PC-9 (cell line): Measurements from ENCODE around the gene RPL35. TPM values are rescaled to one million over a fixed set of nuclear protein-coding genes. Genes with fewer than 3 reads are reported as not detected.
A peak's percentile ranks its signal among the peaks of the same experiment; 100 is the strongest.

Experiments
- BruUV-seq: library from RNA; stranded (reverse); fragments of 400-500 nt; replicated peaks from 2 replicates; lab custom pipeline; 2021; lab: Mats Ljungman, UMichigan
- CTCF ChIA-PET: fragments of 300-600 bp; sonication (Branson Sonifier 250); formaldehyde crosslinking; loops from one replicate; lab custom pipeline; 2022; ENCODE audit warnings: antibody characterized with exemption; lab: Charles Lee
- POLR2A ChIA-PET: fragments of 300-600 bp; sonication (Branson Sonifier 250); formaldehyde crosslinking; loops from one replicate; lab custom pipeline; 2022; ENCODE audit warnings: antibody characterized with exemption; ENCODE audit not compliant: unreplicated experiment; lab: Charles Lee
- DNase-seq, 2 experiments: peaks; one replicate each; pipeline versions ENCODE4 v3.0.0 to v3.0.0-alpha.2; 2015 to 2022; ENCODE audit warnings: mixed read lengths in 1 of 2
- H2AFZ ChIP-seq: fragments of 200-600 bp; sonication (generic); 2 replicates; pipeline ENCODE4 v1.8.1; 2017; ENCODE audit warnings: antibody characterized with exemption
- H3F3A ChIP-seq: fragments of 200-600 bp; sonication (generic); 2 replicates; pipeline ENCODE4 v1.8.1; 2017; ENCODE audit warnings: antibody characterized with exemption, mild to moderate bottlenecking, low read depth; ENCODE audit not compliant: insufficient read depth
- H3K27ac ChIP-seq: fragments of 200-600 bp; sonication (generic); 2 replicates; pipeline ENCODE4 v1.6.1; 2016; ENCODE audit warnings: mixed run types
- H3K27me3 ChIP-seq: fragments of 200-600 bp; sonication (generic); 2 replicates; pipeline ENCODE4 v1.6.1; 2016; ENCODE audit warnings: low read depth, mixed run types; ENCODE audit not compliant: insufficient read depth
- H3K36me3 ChIP-seq: fragments of 200-600 bp; sonication (generic); 2 replicates; pipeline ENCODE4 v1.6.1; 2016; ENCODE audit warnings: low read depth, mixed run types
- H3K4me1 ChIP-seq: fragments of 200-600 bp; sonication (generic); replicated peaks from 2 replicates; pipeline ENCODE4 v1.6.1; 2016; ENCODE audit warnings: mixed run types; ENCODE audit not compliant: insufficient read depth
- H3K4me2 ChIP-seq: fragments of 200-600 bp; sonication (generic); 2 replicates; pipeline ENCODE4 v1.6.1; 2017; ENCODE audit warnings: mixed run types
- H3K4me3 ChIP-seq: fragments of 200-600 bp; sonication (generic); 2 replicates; pipeline ENCODE4 v1.6.1; 2016; ENCODE audit warnings: mixed run types
- H3K79me2 ChIP-seq: fragments of 200-600 bp; sonication (generic); 2 replicates; pipeline ENCODE4 v1.6.1; 2017; ENCODE audit warnings: low read depth, mixed run types
- H3K9me2 ChIP-seq: fragments of 200-600 bp; sonication (generic); 2 replicates; pipeline ENCODE4 v1.8.1; 2017; ENCODE audit warnings: mild to moderate bottlenecking; ENCODE audit not compliant: insufficient read depth
- H3K9me3 ChIP-seq: fragments of 200-600 bp; sonication (generic); 2 replicates; pipeline ENCODE4 v1.8.1; 2016; ENCODE audit warnings: low read depth; ENCODE audit not compliant: insufficient read depth
- H4K20me1 ChIP-seq: fragments of 200-600 bp; sonication (generic); 2 replicates; pipeline ENCODE4 v1.8.1; 2017; ENCODE audit not compliant: insufficient read depth
- CTCF ChIP-seq: fragments of 200-600 bp; sonication (generic); conservative IDR thresholded peaks from 2 replicates; pipeline ENCODE4 v1.6.1; 2017; ENCODE audit warnings: mixed run types, antibody characterized with exemption, mild to moderate bottlenecking, moderate library complexity
- EZH2 ChIP-seq: fragments of 200-600 bp; sonication (generic); IDR thresholded peaks from 2 replicates; pipeline ENCODE4 v1.8.0; 2017; ENCODE audit warnings: antibody characterized with exemption, low read depth
- intact Hi-C: fragments of 100-400 bp; cut with micrococcal nuclease; formaldehyde crosslinking; loops from one replicate; pipeline ENCODE4 v1.10.0; 2022; ENCODE audit not compliant: unreplicated experiment
- total RNA-seq: library from RNA; stranded (reverse); gene quantifications from 2 replicates; pipeline ENCODE4 v1.2.3, GENCODE V29; 2021

RPL35 gene
- total RNA-seq, 1 experiment from 2014 or later = 2,125 TPM

GRCh38 chr9:124875501-124875900, 13.7 kb upstream of the RPL35 start:
- intact Hi-C loops = no loop called here
- H3K27me3 ChIP-seq = no peaks in the 10 kb centered on the region
- H3K9me2 ChIP-seq = no peaks in the 10 kb centered on the region
- no peaks in the 10 kb centered on the region for H3K9me3 ChIP-seq
- H3K79me2 ChIP-seq = peaks cover 46% of the 10 kb centered on the region
- CTCF ChIA-PET = no interaction called here
- H3K4me2 ChIP-seq = no peak overlapping the region
- 0 out of 2 replicates have a peak, but pooled peaks cover 12% of the 10 kb centered on the region for H3K4me1 ChIP-seq
- no peak for TF ChIP-seq CTCF
- no peak for TF ChIP-seq EZH2
- no peak overlapping the region for H2AFZ ChIP-seq
- peaks cover 33% of the 10 kb centered on the region for H3F3A ChIP-seq
- peaks cover 29% of the 10 kb centered on the region for H4K20me1 ChIP-seq
- POLR2A ChIA-PET = no interaction called here
- H3K36me3 ChIP-seq = 0 out of 2 replicates have a peak, but pooled peaks cover 10% of the 10 kb centered on the region
- H3K27ac ChIP-seq = no peak overlapping the region
- no peak for DNase-seq
- BruUV-seq = no TSS peak
- no peak overlapping the region for H3K4me3 ChIP-seq

- Histone ChIP-seq H3K4me3 (no peak overlapping the region), H4K20me1 (peaks cover 31% of the 10 kb centered on the region)
- no peak for TF ChIP-seq EZH2
- TF ChIP-seq CTCF = no peak
These were observed 11.9 kb upstream of the RPL35 start for GRCh38 chr9:124873664-124874063.

GRCh38 chr9:124871156-124871561, 9.4 kb upstream of the RPL35 start:
- Histone ChIP-seq H3K27ac (no peak overlapping the region), H3K27me3 (no peaks in the 10 kb centered on the region), H4K20me1 (peaks cover 23% of the 10 kb centered on the region), H3K9me2 (no peaks in the 10 kb centered on the region), H3K9me3 (no peaks in the 10 kb centered on the region), H3F3A (peaks cover 24% of the 10 kb centered on the region), H3K4me3 (peak overlapping the region; percentile 100; the same call in 1 of the 2 replicates), H2AFZ (no peak overlapping the region), H3K4me1 (peaks cover 24% of the 10 kb centered on the region; the same call in 1 of the 2 replicates), H3K36me3 (0 out of 2 replicates have a peak, but pooled peaks cover 10% of the 10 kb centered on the region), H3K79me2 (peaks cover 84% of the 10 kb centered on the region), H3K4me2 (peak overlapping the region; percentile 95)
- ChIA-PET CTCF (no interaction called here), POLR2A (no interaction called here)
- BruUV-seq = no TSS peak
- DNase-seq = no peak
- intact Hi-C loops = no loop called here
- TF ChIP-seq CTCF (no peak), EZH2 (no peak)

More at GRCh38 chr9:124873664-124874063, 11.9 kb upstream of the RPL35 start:
- no peaks in the 10 kb centered on the region for H3K27me3 ChIP-seq
- H3K9me2 ChIP-seq = no peaks in the 10 kb centered on the region
- no TSS peak for BruUV-seq
- H2AFZ ChIP-seq = no peak overlapping the region
- peaks cover 26% of the 10 kb centered on the region for H3F3A ChIP-seq
- intact Hi-C loops = no loop called here
- DNase-seq = no peak
- no peak overlapping the region for H3K4me2 ChIP-seq
- POLR2A ChIA-PET = interaction anchor here (0.6 kb wide), 1 partner anchor 121 kb away, joined by 4 read pairs; no protein-coding TSS in a partner anchor
- 0 out of 2 replicates have a peak, but pooled peaks cover 10% of the 10 kb centered on the region for H3K36me3 ChIP-seq
- H3K9me3 ChIP-seq = no peaks in the 10 kb centered on the region
- H3K27ac ChIP-seq = no peak overlapping the region
- CTCF ChIA-PET = no interaction called here
- H3K79me2 ChIP-seq = peaks cover 63% of the 10 kb centered on the region
- 0 out of 2 replicates have a peak, but pooled peaks cover 14% of the 10 kb centered on the region for H3K4me1 ChIP-seq
